Fibroblast of skin of back (primary cell): Measurements from ENCODE around the gene GCN1.

Source experiments
- DNase-seq: peaks from one replicate; pipeline ENCODE4 v3.0.0-alpha.2; 2013

The GCN1 gene

GRCh38 chr12:120181991-120182631 is 12.4 kb downstream of the GCN1 start:
- DNase-seq, result peak; percentile 17

- no peak for DNase-seq
Observed at GRCh38 chr12:120180975-120181374, 13.5 kb downstream of the GCN1 start.

GRCh38 chr12:120175537-120175936 is 19.0 kb downstream of the GCN1 start:
- no peak for DNase-seq

- no peak for DNase-seq
Observed at GRCh38 chr12:120175062-120175461, 19.5 kb downstream of the GCN1 start.

- no peak for DNase-seq
Observed at GRCh38 chr12:120172053-120172452, 22.5 kb downstream of the GCN1 start.

- DNase-seq, result no peak
Observed at GRCh38 chr12:120170631-120171030, 23.9 kb downstream of the GCN1 start.

GRCh38 chr12:120169946-120170345 is 24.6 kb downstream of the GCN1 start:
- DNase-seq, result no peak

GRCh38 chr12:120168337-120168736 is 26.2 kb downstream of the GCN1 start:
- no peak for DNase-seq

GRCh38 chr12:120167529-120168095 is 26.9 kb downstream of the GCN1 start:
- DNase-seq, result no peak

GRCh38 chr12:120164293-120164692 is 30.2 kb downstream of the GCN1 start:
- DNase-seq, result no peak

- DNase-seq, result no peak
Observed at GRCh38 chr12:120162763-120163162, 31.8 kb downstream of the GCN1 start.

- DNase-seq, result no peak
Observed at GRCh38 chr12:120161852-120162251, 32.7 kb downstream of the GCN1 start.

GRCh38 chr12:120159509-120160237 is 34.8 kb downstream of the GCN1 start:
- DNase-seq, result no peak

- no peak for DNase-seq
Observed at GRCh38 chr12:120158351-120158750, 36.2 kb downstream of the GCN1 start.

- DNase-seq, result no peak
Observed at GRCh38 chr12:120157678-120158077, 36.8 kb downstream of the GCN1 start.

- DNase-seq, result no peak
Observed at GRCh38 chr12:120156315-120157259, 37.9 kb downstream of the GCN1 start.

GRCh38 chr12:120155072-120155471 is 39.4 kb downstream of the GCN1 start:
- no peak for DNase-seq

GRCh38 chr12:120150919-120151525 is 43.5 kb downstream of the GCN1 start:
- no peak for DNase-seq

GRCh38 chr12:120148011-120148410 is 46.5 kb downstream of the GCN1 start:
- no peak for DNase-seq

- no peak for DNase-seq
Observed at GRCh38 chr12:120145164-120145563, 49.4 kb downstream of the GCN1 start.

- DNase-seq, result no peak
Observed at GRCh38 chr12:120144215-120144614, 50.3 kb downstream of the GCN1 start.

- DNase-seq, result no peak
Observed at GRCh38 chr12:120142231-120142877, 52.2 kb downstream of the GCN1 start.
